Panc1 (cell line): Measurements from ENCODE around the gene PTRH1.

ENCODE experiments used
- SIN3A ChIP-seq: IDR thresholded peaks from 2 replicates; pipeline ENCODE4 v1.6.1; 2012; ENCODE audit warnings: low read depth, mild to moderate bottlenecking, low read length, moderate library complexity, borderline replicate concordance; ENCODE audit not compliant: insufficient read depth
- TCF7L2 ChIP-seq: IDR thresholded peaks from 2 replicates; pipeline ENCODE4 v1.6.1; 2011; ENCODE audit warnings: mild to moderate bottlenecking, low read depth, low read length, inconsistent platforms
- TF ChIP-seq, protein P1 (sequence below): fragments of 450-650 bp; IDR thresholded peaks from 2 replicates; pipeline ENCODE4 v1.5.1; 2017; ENCODE audit warnings: mild to moderate bottlenecking

DNA sequence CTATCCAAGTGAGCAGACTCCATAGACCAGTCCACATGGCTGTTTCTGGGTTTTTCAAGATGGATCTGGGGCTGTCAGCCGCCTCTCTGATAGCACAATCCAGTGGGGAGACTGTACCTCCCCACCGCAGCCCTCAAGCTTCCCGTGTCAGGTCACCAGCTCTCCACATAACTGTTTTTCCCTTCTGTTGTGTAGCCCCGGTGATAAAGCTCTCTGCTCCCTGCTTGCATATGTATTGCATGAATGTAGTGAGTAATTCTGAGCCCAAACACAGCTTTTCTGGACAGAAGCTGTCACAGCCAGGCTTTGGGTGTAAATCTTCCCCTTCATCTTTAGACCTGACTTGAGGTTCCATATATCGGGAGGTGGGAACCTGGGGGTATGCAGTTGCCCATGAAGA, 31.7 kb downstream of the PTRH1 start:
- TF ChIP-seq, protein P1, sequence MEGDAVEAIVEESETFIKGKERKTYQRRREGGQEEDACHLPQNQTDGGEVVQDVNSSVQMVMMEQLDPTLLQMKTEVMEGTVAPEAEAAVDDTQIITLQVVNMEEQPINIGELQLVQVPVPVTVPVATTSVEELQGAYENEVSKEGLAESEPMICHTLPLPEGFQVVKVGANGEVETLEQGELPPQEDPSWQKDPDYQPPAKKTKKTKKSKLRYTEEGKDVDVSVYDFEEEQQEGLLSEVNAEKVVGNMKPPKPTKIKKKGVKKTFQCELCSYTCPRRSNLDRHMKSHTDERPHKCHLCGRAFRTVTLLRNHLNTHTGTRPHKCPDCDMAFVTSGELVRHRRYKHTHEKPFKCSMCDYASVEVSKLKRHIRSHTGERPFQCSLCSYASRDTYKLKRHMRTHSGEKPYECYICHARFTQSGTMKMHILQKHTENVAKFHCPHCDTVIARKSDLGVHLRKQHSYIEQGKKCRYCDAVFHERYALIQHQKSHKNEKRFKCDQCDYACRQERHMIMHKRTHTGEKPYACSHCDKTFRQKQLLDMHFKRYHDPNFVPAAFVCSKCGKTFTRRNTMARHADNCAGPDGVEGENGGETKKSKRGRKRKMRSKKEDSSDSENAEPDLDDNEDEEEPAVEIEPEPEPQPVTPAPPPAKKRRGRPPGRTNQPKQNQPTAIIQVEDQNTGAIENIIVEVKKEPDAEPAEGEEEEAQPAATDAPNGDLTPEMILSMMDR, result no peak
- TF ChIP-seq SIN3A (no peak), TCF7L2 (no peak)
